Measurements from ENCODE around the gene MYLK4.

DNA sequence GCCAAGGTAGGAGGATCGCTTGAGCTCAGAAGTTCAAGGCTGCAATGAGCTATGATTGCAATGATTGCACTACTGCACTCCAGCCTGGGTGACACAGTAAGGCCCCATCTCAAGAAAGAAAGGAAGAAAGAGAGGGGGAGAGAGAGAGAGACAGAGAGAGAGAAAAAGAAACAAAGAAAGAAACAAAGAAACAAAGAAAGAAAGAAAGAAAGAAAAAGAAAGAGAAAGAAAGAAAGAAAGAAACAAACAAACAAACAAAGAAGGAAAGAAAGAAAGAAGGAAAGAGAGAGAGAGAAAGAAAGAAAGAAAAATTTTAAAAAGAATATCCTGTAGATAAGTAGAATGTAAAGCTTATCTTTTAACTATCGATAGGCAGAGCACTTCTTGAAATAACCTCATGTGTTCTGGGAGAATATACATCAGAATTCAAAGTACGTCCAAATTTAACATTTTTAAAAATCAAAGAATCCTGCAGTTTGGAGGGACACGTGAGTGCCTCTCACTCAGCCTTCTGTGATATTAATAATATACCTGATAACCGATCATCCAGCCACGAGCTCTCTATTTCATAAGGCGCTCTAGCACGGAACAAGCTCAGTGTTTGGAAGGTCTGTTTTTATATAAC is 25.2 kb downstream of the MYLK4 start:
- TF ChIP-seq EZH2phosphoT487 (IDR thresholded peaks at IDR 0.05; ENCODE audit: borderline replicate concordance, low read length): no peak
- TF ChIP-seq, protein P1, sequence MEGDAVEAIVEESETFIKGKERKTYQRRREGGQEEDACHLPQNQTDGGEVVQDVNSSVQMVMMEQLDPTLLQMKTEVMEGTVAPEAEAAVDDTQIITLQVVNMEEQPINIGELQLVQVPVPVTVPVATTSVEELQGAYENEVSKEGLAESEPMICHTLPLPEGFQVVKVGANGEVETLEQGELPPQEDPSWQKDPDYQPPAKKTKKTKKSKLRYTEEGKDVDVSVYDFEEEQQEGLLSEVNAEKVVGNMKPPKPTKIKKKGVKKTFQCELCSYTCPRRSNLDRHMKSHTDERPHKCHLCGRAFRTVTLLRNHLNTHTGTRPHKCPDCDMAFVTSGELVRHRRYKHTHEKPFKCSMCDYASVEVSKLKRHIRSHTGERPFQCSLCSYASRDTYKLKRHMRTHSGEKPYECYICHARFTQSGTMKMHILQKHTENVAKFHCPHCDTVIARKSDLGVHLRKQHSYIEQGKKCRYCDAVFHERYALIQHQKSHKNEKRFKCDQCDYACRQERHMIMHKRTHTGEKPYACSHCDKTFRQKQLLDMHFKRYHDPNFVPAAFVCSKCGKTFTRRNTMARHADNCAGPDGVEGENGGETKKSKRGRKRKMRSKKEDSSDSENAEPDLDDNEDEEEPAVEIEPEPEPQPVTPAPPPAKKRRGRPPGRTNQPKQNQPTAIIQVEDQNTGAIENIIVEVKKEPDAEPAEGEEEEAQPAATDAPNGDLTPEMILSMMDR (IDR thresholded peaks at IDR 0.05; ENCODE audit: low read depth, low read length, poor library complexity, severe bottlenecking): no peak
